GM12878 (cell line): ENCODE measurements around the gene PKD1. TPM values are rescaled to one million over a fixed set of nuclear protein-coding genes. Genes with fewer than 3 reads are reported as not detected.

Experiments
- ATAC-seq: fragments of 200-7000 bp; cut with Tn5 transposase; 3 replicates; pipeline ENCODE4 v1.9.1; 2020; ENCODE audit warnings: mild to moderate bottlenecking, moderate library complexity
- BruUV-seq: library from RNA; stranded (reverse); fragments of 400-500 nt; replicated peaks from 2 replicates; lab custom pipeline; 2021; lab: Mats Ljungman, UMichigan
- CTCF ChIA-PET: fragments of 300-600 bp; sonication (Branson Sonifier 250); formaldehyde crosslinking; extraction: SDS; loops from one replicate; lab custom pipeline; 2021; ENCODE audit warnings: inconsistent platforms; lab: Yijun Ruan, JAX
- POLR2A ChIA-PET: fragments of 350-600 bp; formaldehyde crosslinking; extraction: SDS; loops from one replicate; lab custom pipeline; 2021; ENCODE audit warnings: inconsistent platforms; lab: Charles Lee
- RAD21 ChIA-PET: fragments of 300-600 bp; sonication (Branson Sonifier 250); formaldehyde crosslinking; loops from one replicate; lab custom pipeline; 2023; ENCODE audit warnings: antibody characterized with exemption; ENCODE audit not compliant: unreplicated experiment; lab: Charles Lee
- SMC1A ChIA-PET: fragments of 300-600 bp; sonication (Branson Sonifier 250); formaldehyde crosslinking; loops from one replicate; lab custom pipeline; 2023; ENCODE audit not compliant: unreplicated experiment, uncharacterized antibody; lab: Charles Lee
- DNase-seq: peaks from one replicate; pipeline ENCODE4 v3.0.0-alpha.2; 2011; ENCODE audit warnings: low read depth, low spot score
- FAIRE-seq: peaks from 3 replicates; lab custom pipeline; 2011; peaks lifted over from hg19 to GRCh38; lab: Jason Lieb, UNC
- H2AFZ ChIP-seq: 2 replicates; pipeline ENCODE4 v1.6.0; 2011; ENCODE audit warnings: low read depth, low read length, control low read depth; ENCODE audit not compliant: control insufficient read depth
- H3K27ac ChIP-seq: 2 replicates; pipeline ENCODE4 v1.5.1; 2011; ENCODE audit warnings: control low read depth; ENCODE audit not compliant: control insufficient read depth, insufficient read depth
- H3K27me3 ChIP-seq, 2 experiments: replicated peaks in 1 of 2; 2 replicates each; pipeline versions ENCODE4 v1.6.0 to v1.6.1; 2011; ENCODE audit warnings: low read length in 1 of 2; ENCODE audit not compliant: control insufficient read depth in 2 of 2, insufficient read depth in 2 of 2
- H3K36me3 ChIP-seq, 2 experiments: 2 replicates each; pipeline ENCODE4 v1.5.1; 2011; ENCODE audit warnings: low read length in 1 of 2; ENCODE audit not compliant: control insufficient read depth in 2 of 2, insufficient read depth in 2 of 2
- H3K4me1 ChIP-seq: 2 replicates; pipeline ENCODE4 v1.6.1; 2011; ENCODE audit warnings: mild to moderate bottlenecking, low read length, moderate library complexity, mixed read lengths; ENCODE audit not compliant: control insufficient read depth, insufficient read depth
- H3K4me2 ChIP-seq: 2 replicates; pipeline ENCODE4 v1.6.0; 2011; ENCODE audit warnings: control low read depth; ENCODE audit not compliant: control insufficient read depth, insufficient read depth
- H3K4me3 ChIP-seq: fragments of 200-600 bp; sonication (generic); 2 replicates; pipeline ENCODE4 v1.5.1; 2016
- H3K79me2 ChIP-seq: 2 replicates; pipeline ENCODE4 v1.6.0; 2011; ENCODE audit warnings: low read length; ENCODE audit not compliant: control insufficient read depth, insufficient read depth
- H3K9ac ChIP-seq: 2 replicates; pipeline ENCODE4 v1.8.0; 2011; ENCODE audit warnings: low read length, control low read depth, mixed read lengths; ENCODE audit not compliant: control insufficient read depth, insufficient read depth
- H3K9me3 ChIP-seq: replicated peaks from 3 replicates; pipeline ENCODE4 v1.5.1; 2011; ENCODE audit warnings: mild to moderate bottlenecking, low read length; ENCODE audit not compliant: control insufficient read depth, insufficient read depth
- H4K20me1 ChIP-seq: 2 replicates; pipeline ENCODE4 v1.6.0; 2011; ENCODE audit not compliant: control insufficient read depth, insufficient read depth
- RFX5 ChIP-seq: IDR thresholded peaks from 2 replicates; pipeline ENCODE4 v1.6.1; 2011; ENCODE audit warnings: low read depth, low read length, improper control_type of control experiment
- SKIL ChIP-seq: fragments of 450-650 bp; IDR thresholded peaks from 2 replicates; pipeline ENCODE4 v1.6.1; 2017; ENCODE audit warnings: mild to moderate bottlenecking, low read depth, inconsistent platforms; ENCODE audit not compliant: poor library complexity, severe bottlenecking
- SREBF2 ChIP-seq: IDR thresholded peaks from 2 replicates; pipeline ENCODE4 v1.6.1; 2012; ENCODE audit warnings: mild to moderate bottlenecking, low read length
- WGBS: methylation state at CpG from one replicate; pipeline ENCODE4 v1.1.6; 2016; ENCODE audit warnings: low lambda C conversion rate; ENCODE audit not compliant: insufficient replicate concordance, insufficient coverage; ENCODE audit errors: missing lambda C conversion rate; 5-methylcytosine and 5-hydroxymethylcytosine counted together
- in situ Hi-C: fragments of 300-500 bp; cut with MboI; formaldehyde crosslinking; loops from 9 replicates; pipeline ENCODE4 v1.14.3; 2018; ENCODE audit warnings: mixed read lengths
- intact Hi-C: fragments of 100-400 bp; cut with micrococcal nuclease; formaldehyde crosslinking; loops from one replicate; pipeline ENCODE4 v1.14.2; 2022; ENCODE audit not compliant: unreplicated experiment
- polyA plus RNA-seq, 11 experiments: library from polyadenylated mRNA; depleted of rRNA in 4 of 11; unstranded in 6 of 11; stranded (reverse) in 5 of 11; fragments of >200 nt; fragmentation: Nextera tagmentation in 4 of 11; fragmentation: Illumina TruSeq in 1 of 11; extraction: Ambion mirVana in 4 of 11; extraction: Trizol in 1 of 11; gene quantifications; 1 replicate in 1 of 11; 2 replicates in 10 of 11; pipeline versions ENCODE4 v1.2.1 to v1.2.3, GENCODE V29; 2011 to 2016; ENCODE audit warnings: inconsistent platforms in 2 of 11, missing spikeins in 2 of 11, low read depth in 1 of 11
- total RNA-seq, 4 experiments: library from RNA; depleted of rRNA in 3 of 4; stranded (reverse); fragments of >200 nt in 3 of 4; fragmentation: Illumina TruSeq in 1 of 4; extraction: Trizol in 1 of 4; gene quantifications; 2 replicates each; pipeline versions ENCODE4 v1.2.1 to v1.2.3, GENCODE V29; 2013 to 2021

The PKD1 gene
- total and polyA plus RNA-seq, 10 of the 15 experiments (the other 5 are each of a cell fraction or from before 2014, with no cell fraction given), result 0.11 to 62.0 (median 6.1) TPM

GRCh38 chr16:2061526-2061925 lies 74.2 kb downstream of the PKD1 start (continued):
- no peak for TF ChIP-seq SKIL

GRCh38 chr16:2061023-2061422 lies 74.7 kb downstream of the PKD1 start:
- SMC1A ChIA-PET, result no interaction called here
- no peak for FAIRE-seq
- intact Hi-C loops (no loop called here), in situ Hi-C loops (no loop called here)
- RAD21 ChIA-PET, result no interaction called here
- Histone ChIP-seq H3K27ac (no peak overlapping the region), H3K4me3 (no peak overlapping the region), H3K27me3 (no peaks in the 10 kb centered on the region), H4K20me1 (no peaks in the 10 kb centered on the region), H3K36me3 (peaks cover 0 to 5% of the 10 kb centered on the region in 2 experiments; a peak in 3 of 4 replicates), H3K9me3 (no peaks in the 10 kb centered on the region), H3K79me2 (no peaks in the 10 kb centered on the region), H3K4me2 (no peak overlapping the region), H3K9ac (no peak overlapping the region), H2AFZ (no peak overlapping the region), H3K4me1 (no peaks in the 10 kb centered on the region)
- CTCF ChIA-PET, result no interaction called here
- TF ChIP-seq RFX5 (no peak), SREBF2 (no peak), SKIL (no peak)
- WGBS, result 94% methylated on average over 18 of the region's 18 CpGs
- BruUV-seq, result no TSS peak
- POLR2A ChIA-PET, result no interaction called here
- DNase-seq, result no peak
- ATAC-seq, result no peak
